H54 (cell line): ENCODE results near the gene METAP1D.

ENCODE experiments used
- DNase-seq: peaks from one replicate; pipeline ENCODE4 v3.0.0; 2011; ENCODE audit warnings: low spot score, mixed read lengths; ENCODE audit not compliant: insufficient read length
- FAIRE-seq: peaks from 3 replicates; lab custom pipeline; 2011; peaks lifted over from hg19 to GRCh38; lab: Jason Lieb, UNC
- POLR2A ChIP-seq: IDR thresholded peaks from 2 replicates; pipeline ENCODE4 v1.6.1; 2011; ENCODE audit warnings: low read depth, mild to moderate bottlenecking, low read length

METAP1D gene

DNA sequence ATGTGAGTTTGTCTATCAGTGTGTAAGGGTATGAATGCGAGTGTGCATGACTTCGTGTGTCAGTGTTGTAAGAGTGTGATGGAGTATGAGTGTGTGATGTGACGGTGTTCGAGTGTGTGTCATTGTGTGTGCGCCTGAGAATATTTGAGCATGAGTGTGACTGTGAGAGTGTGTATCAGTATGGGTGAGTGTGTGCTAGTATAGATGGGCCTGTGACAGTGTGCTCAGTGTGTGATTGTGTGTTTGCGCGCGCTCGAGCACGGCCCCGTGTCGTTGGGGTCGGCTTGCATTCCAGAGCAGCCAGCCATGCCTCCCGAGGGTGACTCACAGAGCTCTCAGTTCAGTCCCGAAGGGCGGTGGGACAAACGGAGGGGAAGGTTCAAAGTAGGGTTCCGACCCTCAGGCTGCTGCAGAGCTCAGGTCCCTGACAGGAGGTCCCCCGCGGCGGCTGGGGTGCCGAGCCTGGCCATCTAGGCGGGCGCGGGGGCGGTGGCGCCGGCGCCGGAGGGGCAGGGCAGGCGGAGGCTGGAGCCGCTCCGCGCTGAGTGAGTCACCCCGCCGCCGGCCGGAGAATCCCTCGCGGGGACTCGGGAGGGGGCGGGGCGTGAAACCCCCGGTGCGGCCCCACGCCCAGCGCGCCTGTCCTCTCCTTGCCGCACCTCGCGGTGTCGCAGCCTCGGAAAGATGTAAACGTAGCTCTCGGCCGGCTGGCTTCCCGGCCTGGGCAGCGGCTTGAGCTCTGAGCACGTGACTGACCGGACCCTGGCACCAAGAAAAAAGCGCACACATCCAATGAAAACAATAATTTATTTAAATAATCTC, 99.1 kb downstream of the METAP1D start:
- FAIRE-seq (no peak), DNase-seq (peak; percentile 81)
- TF ChIP-seq POLR2A = peak; percentile 40; the same call in 1 of the 2 replicates

- no peak for TF ChIP-seq POLR2A
- DNase-seq (no peak), FAIRE-seq (no peak)
Observed at GRCh38 chr2:172099472-172100079, 99.8 kb downstream of the METAP1D start.

DNA sequence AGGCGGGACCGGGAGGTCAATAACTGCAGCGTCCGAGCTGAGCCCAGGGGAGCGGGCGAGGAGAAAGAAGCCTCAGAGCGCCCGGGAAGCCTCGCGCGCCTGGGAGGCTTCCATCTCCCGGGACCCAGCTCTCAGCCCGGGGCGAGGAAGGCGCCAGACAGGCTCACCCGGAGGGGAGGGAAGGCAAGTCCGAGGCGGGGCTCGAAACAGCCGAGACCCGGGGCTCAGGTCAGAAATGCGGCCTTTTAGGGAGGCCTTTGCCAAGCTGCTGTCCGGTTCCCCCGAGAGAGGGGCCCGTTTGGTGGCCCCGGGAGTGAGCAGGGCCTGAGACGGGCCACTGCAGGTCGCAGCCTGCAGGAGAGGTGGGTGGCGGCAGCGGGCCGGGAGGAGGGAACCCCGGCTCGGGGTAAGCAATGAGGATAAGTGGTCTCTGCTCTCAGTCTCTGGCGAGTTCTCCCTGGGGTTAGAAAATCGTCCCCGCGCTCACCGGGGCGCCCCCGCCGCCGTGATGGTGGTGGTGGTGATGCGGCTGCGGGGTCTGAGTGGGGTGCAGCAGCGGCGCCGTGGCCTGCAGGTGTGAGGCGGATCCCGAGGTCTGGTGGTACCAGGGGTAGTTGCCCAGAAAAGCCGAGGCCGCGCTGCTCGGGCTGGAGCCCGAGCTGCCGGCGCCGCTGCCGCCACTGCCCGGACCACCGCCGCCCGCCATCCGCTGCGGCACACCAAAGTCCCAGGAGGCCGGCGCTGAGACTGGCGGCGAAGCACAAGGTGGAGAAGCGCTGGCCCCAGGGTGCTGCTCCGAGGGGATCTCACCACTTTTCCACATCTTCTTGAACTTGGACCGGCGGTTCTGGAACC, 100.6 kb downstream of the METAP1D start:
- FAIRE-seq = no peak
- TF ChIP-seq POLR2A = no peak
- no peak for DNase-seq

GRCh38 chr2:172100935-172101820, 101.4 kb downstream of the METAP1D start:
- DNase-seq (no peak), FAIRE-seq (no peak)
- no peak for TF ChIP-seq POLR2A

GRCh38 chr2:172101821-172102390, 102.2 kb downstream of the METAP1D start:
- no peak for DNase-seq
- no peak for TF ChIP-seq POLR2A
- FAIRE-seq = no peak

GRCh38 chr2:172102391-172103359, 102.9 kb downstream of the METAP1D start, which contains the start of gene DLX2:
DLX2 (minus strand) TSS chr2:172102900; CDS start chr2:172102538, 362 bp downstream.
- DNase-seq (peak; percentile 85), FAIRE-seq (no peak)
- TF ChIP-seq POLR2A = peak; percentile 34; the same call in 1 of the 2 replicates

- FAIRE-seq (no peak), DNase-seq (peak; percentile 83)
- TF ChIP-seq POLR2A = no peak
Observed at GRCh38 chr2:172103471-172104272, 103.9 kb downstream of the METAP1D start.

DNA sequence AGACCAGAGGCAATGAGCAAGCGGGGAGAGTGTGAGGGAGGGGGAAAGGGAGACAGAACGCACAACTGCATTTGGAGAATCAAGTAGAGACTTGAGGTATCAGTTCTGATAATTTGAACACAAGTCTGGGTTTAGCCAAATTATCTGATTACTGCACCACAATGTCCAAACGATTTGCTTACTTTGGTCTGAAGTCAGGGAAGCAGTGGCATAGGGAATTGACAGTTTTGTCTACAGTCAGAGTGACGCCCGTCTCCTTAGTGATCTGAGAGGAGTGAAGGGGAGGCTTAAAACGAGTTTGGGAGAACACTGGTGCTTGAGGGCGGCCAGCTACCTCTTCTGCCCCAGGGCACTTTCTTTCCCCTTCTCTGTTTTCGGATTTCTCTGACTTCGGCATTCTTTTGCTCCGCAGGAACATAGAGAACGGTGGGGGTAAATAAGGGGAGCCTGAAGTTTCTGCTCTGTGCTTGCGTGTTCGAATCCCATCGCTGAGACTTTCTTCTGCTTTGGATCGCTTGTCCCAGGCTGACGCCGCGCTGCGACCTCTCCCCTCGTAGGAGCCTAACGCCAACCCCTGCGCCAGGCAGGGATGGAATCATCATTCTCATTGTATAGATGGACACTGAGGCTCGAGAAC, 105.8 kb downstream of the METAP1D start:
- no peak for TF ChIP-seq POLR2A
- DNase-seq = no peak
- no peak for FAIRE-seq

GRCh38 chr2:172106108-172106961, 106.6 kb downstream of the METAP1D start:
- DNase-seq (no peak), FAIRE-seq (no peak)
- no peak; the same call in 1 of the 2 replicates for TF ChIP-seq POLR2A
